IPS DF 6.9 (cell line): ENCODE measurements around the gene TTPAL.

Source experiments
- DNase-seq: peaks from one replicate; pipeline ENCODE4 v3.0.0-alpha.2; 2013; ENCODE audit warnings: low read depth, low spot score
- H3K27ac ChIP-seq: one replicate; pipeline ENCODE4 v1.5.1; 2013; ENCODE audit warnings: low read length, control low read depth
- H3K27me3 ChIP-seq: 2 replicates; pipeline ENCODE4 v1.6.1; 2013; ENCODE audit warnings: mild to moderate bottlenecking, low read length; ENCODE audit not compliant: control insufficient read depth, insufficient read depth
- H3K36me3 ChIP-seq: 2 replicates; pipeline ENCODE4 v1.6.1; 2013; ENCODE audit warnings: low read length; ENCODE audit not compliant: control insufficient read depth, insufficient read depth
- H3K4me1 ChIP-seq: 2 replicates; pipeline ENCODE4 v1.6.1; 2013; ENCODE audit warnings: low read length; ENCODE audit not compliant: control insufficient read depth, insufficient read depth
- H3K4me3 ChIP-seq: 2 replicates; pipeline ENCODE4 v1.5.1; 2013; ENCODE audit warnings: mild to moderate bottlenecking, low read length
- H3K9me3 ChIP-seq: 2 replicates; pipeline ENCODE4 v1.6.1; 2013; ENCODE audit warnings: low read length, inconsistent platforms; ENCODE audit not compliant: control insufficient read depth, insufficient read depth
- whole genome bisulfite sequencing: extraction: QIAGEN DNeasy Blood & Tissue Kit; methylation state at CpG from one replicate; pipeline ENCODE4 v1.1.7; 2013; ENCODE audit warnings: mixed read lengths, missing lambda C conversion rate; ENCODE audit not compliant: insufficient read length, insufficient coverage; 5-methylcytosine and 5-hydroxymethylcytosine counted together

The TTPAL gene

DNA sequence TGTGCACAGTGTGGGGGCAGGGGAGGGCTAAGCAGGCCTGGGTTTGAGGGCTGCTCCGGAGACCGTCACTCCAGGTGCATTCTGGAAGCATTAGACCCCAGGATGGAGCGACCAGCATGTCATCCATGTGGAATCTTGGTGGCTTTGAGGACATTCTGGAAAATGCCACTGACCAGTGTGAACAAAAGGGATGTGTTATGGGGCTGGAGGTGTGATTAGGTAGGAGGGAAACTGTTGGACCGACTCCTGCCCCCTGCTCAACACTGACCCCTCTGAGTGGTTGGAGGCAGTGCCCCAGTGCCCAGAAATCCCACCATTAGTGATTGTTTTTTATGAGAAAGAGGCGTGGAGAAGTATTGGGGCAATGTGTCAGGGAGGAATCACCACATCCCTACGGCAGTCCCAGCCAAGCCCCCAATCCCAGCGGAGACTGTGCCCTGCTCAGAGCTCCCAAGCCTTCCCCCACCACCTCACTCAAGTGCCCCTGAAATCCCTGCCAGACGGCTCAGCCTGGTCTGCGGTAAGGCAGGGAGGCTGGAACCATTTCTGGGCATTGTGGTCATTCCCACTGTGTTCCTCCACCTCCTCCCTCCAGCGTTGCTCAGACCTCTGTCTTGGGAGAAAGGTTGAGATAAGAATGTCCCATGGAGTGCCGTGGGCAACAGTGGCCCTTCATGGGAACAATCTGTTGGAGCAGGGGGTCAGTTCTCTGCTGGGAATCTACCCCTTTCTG lies 44.0 kb upstream of the TTPAL start:
- Histone ChIP-seq H3K27ac (no peak overlapping the region), H3K4me3 (no peak overlapping the region), H3K9me3 (no peaks in the 10 kb centered on the region), H3K27me3 (no peaks in the 10 kb centered on the region; the same call in 1 of the 2 replicates), H3K4me1 (no peaks in the 10 kb centered on the region), H3K36me3 (no peaks in the 10 kb centered on the region)
- DNase-seq = no peak
- no CpG with 5 or more reads among the region's 11 CpGs for WGBS

- WGBS = no CpG with 5 or more reads among the region's 8 CpGs
- no peaks in the 10 kb centered on the region for H3K36me3 ChIP-seq
These were observed 42.8 kb upstream of the TTPAL start for GRCh38 chr20:44432618-44433577.

DNA sequence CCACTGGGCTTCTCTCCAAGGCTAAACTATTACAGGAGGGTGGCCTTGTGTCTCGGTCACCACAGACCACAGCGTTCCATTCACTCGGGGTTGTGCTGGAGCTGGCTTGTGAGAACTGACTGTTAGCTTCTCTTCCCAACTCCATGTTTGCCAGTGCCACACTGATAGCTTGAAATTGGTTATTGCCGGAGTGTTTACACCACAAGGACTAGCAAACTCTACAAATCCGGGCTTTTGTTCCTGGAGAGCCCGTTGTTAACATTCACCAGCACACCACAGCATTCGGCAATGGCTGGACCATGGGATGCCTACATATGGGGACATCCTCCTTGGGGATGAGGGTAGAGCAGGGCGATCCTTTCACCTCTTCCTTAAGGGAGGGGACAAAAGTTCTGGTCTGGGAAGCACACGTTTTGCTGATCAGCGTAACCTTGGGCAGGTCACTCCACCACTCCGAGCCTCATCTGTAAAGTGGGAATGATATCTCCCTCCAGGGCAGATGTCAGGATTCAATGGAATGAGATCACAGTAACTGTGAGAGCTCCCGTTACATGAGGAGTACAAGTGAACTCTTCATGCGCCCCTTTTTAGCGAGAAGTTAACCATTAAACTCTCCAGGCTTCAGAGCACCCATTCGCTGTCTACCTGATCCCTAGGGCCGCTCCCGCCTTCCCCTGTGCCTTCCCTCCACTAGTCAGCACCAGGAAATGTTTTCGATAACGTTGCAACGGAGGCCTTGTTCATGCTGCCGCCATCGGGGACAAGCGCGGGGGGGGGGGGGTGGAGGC lies 41.7 kb upstream of the TTPAL start:
- no peak for DNase-seq

More at GRCh38 chr20:44432618-44433577, 42.8 kb upstream of the TTPAL start:
- no peak overlapping the region for H3K27ac ChIP-seq
- H3K27me3 ChIP-seq = no peaks in the 10 kb centered on the region
- H3K4me1 ChIP-seq = no peaks in the 10 kb centered on the region
- no peak for DNase-seq
- H3K4me3 ChIP-seq = no peak overlapping the region
- H3K9me3 ChIP-seq = no peaks in the 10 kb centered on the region

GRCh38 chr20:44435630-44436335 lies 39.9 kb upstream of the TTPAL start:
- H3K27me3 ChIP-seq = no peaks in the 10 kb centered on the region
- no CpG with 5 or more reads among the region's 12 CpGs for WGBS
- no peak for DNase-seq

More for the DNA sequence above, 41.7 kb upstream of the TTPAL start:
- WGBS = no CpG with 5 or more reads among the region's 24 CpGs
- no peak overlapping the region for H3K27ac ChIP-seq
- H3K4me1 ChIP-seq = no peaks in the 10 kb centered on the region
- no peaks in the 10 kb centered on the region for H3K36me3 ChIP-seq
- no peak overlapping the region for H3K4me3 ChIP-seq
- H3K27me3 ChIP-seq = no peaks in the 10 kb centered on the region
- H3K9me3 ChIP-seq = no peaks in the 10 kb centered on the region

GRCh38 chr20:44436393-44436792 lies 39.3 kb upstream of the TTPAL start:
- Histone ChIP-seq H3K27ac (no peak overlapping the region), H3K4me1 (no peaks in the 10 kb centered on the region)
- no CpG with 5 or more reads among the region's 12 CpGs for WGBS

More at GRCh38 chr20:44435630-44436335, 39.9 kb upstream of the TTPAL start:
- Histone ChIP-seq H3K27ac (no peak overlapping the region), H3K9me3 (no peaks in the 10 kb centered on the region), H3K4me3 (no peak overlapping the region), H3K4me1 (no peaks in the 10 kb centered on the region), H3K36me3 (no peaks in the 10 kb centered on the region)

GRCh38 chr20:44437497-44437896 lies 38.2 kb upstream of the TTPAL start:
- DNase-seq = no peak
- H3K27me3 ChIP-seq = no peaks in the 10 kb centered on the region
- no peaks in the 10 kb centered on the region for H3K9me3 ChIP-seq
- no peak overlapping the region for H3K27ac ChIP-seq
- no peaks in the 10 kb centered on the region for H3K4me1 ChIP-seq
- H3K36me3 ChIP-seq = no peaks in the 10 kb centered on the region
- no CpG with 5 or more reads among the region's 5 CpGs for WGBS
- H3K4me3 ChIP-seq = no peak overlapping the region

More at GRCh38 chr20:44436393-44436792, 39.3 kb upstream of the TTPAL start:
- Histone ChIP-seq H3K4me3 (no peak overlapping the region), H3K9me3 (no peaks in the 10 kb centered on the region), H3K36me3 (no peaks in the 10 kb centered on the region), H3K27me3 (no peaks in the 10 kb centered on the region)
- no peak for DNase-seq

GRCh38 chr20:44438782-44439181 lies 36.9 kb upstream of the TTPAL start:
- no peak for DNase-seq
- whole genome bisulfite sequencing = no CpG with 5 or more reads among the region's 4 CpGs
- H3K4me3 ChIP-seq = no peak overlapping the region
- no peaks in the 10 kb centered on the region for H3K9me3 ChIP-seq
- no peak overlapping the region for H3K27ac ChIP-seq
- no peaks in the 10 kb centered on the region for H3K36me3 ChIP-seq
- H3K4me1 ChIP-seq = no peaks in the 10 kb centered on the region
- no peaks in the 10 kb centered on the region for H3K27me3 ChIP-seq

- no peak overlapping the region for H3K4me3 ChIP-seq
- no peak for DNase-seq
- no peak overlapping the region for H3K27ac ChIP-seq
- no peaks in the 10 kb centered on the region for H3K27me3 ChIP-seq
- no peaks in the 10 kb centered on the region for H3K4me1 ChIP-seq
- no CpG with 5 or more reads among the region's 2 CpGs for WGBS
- H3K9me3 ChIP-seq = no peaks in the 10 kb centered on the region
- H3K36me3 ChIP-seq = no peaks in the 10 kb centered on the region
These were observed 36.4 kb upstream of the TTPAL start for GRCh38 chr20:44439318-44439717.

DNA sequence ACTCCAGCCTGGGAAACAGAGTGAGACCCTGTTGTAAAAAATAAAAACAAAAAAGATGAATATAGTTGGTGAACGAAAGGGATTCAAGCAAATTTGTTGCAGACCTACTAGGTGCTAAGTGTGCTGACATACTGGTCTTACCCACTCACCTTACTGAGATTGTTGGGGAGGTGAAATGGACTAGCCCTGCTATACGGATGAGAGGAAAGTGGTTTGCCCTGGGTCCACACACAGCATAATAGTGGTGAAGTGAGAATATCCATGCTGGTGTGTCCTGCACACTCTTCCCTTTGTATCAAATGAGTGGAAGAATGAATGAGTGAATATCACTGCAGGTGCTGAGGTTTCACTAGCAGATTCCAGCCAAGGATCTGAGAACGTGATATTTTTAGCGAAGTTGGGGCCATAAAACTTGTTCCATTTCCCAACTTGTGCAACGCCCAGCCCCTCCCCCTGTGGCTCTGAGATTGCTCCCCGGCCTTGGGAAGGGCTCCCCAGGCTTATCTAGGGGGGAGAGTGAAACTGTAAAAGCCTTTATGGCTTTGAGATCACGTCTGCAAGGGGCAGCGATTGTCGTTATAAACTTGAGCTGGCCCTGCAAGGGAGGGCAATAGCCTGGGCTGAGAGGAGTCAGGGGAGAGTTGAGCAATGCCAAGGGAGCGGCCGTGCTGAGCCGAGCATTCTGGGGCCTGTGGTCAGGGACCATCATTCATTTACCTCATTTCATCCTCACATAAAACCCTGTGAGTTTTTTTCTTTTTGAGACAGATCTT lies 33.2 kb upstream of the TTPAL start:
- H3K9me3 ChIP-seq = no peaks in the 10 kb centered on the region
- H3K4me3 ChIP-seq = no peak overlapping the region
- no peak for DNase-seq
- no peaks in the 10 kb centered on the region for H3K4me1 ChIP-seq
- no CpG with 5 or more reads among the region's 12 CpGs for WGBS
- H3K27ac ChIP-seq = no peak overlapping the region
- H3K27me3 ChIP-seq = no peaks in the 10 kb centered on the region
- H3K36me3 ChIP-seq = no peaks in the 10 kb centered on the region
